ENCODE results near the gene ZNF511. TPM values are rescaled to one million over a fixed set of nuclear protein-coding genes. Genes with fewer than 3 reads are reported as not detected.

Gene ZNF511
- total and polyA plus RNA-seq, 4 donors = 13.7 to 31.8 (median 24.2) TPM

GRCh38 chr10:133266056-133266795 is 42.5 kb upstream of the ZNF511 start:
- no peak for DNase-seq (ENCODE audit: low spot score)
- TF ChIP-seq CTCF (IDR thresholded peaks at IDR 0.05; ENCODE audit: low read depth, low read length, missing input control) (no peak), SP1 (IDR thresholded peaks at IDR 0.05) (no peak), HNF4A (conservative IDR thresholded peaks at IDR 0.05) (no peak), MAX (IDR thresholded peaks at IDR 0.05) (no peak), FOXA2 (IDR thresholded peaks at IDR 0.05) (no peak), HNF4G (IDR thresholded peaks at IDR 0.05) (no peak), REST (IDR thresholded peaks at IDR 0.05) (no peak), YY1 (IDR thresholded peaks at IDR 0.05) (no peak), JUND (IDR thresholded peaks at IDR 0.05) (no peak), ZBTB33 (IDR thresholded peaks at IDR 0.05) (no peak), GABPA (IDR thresholded peaks at IDR 0.05 in 1 of 2, conservative IDR thresholded peaks at IDR 0.05 in 1 of 2) (no peak), NR2F2 (IDR thresholded peaks at IDR 0.05) (no peak), FOXA1 (IDR thresholded peaks at IDR 0.05) (no peak)

GRCh38 chr10:133267293-133267692 is 41.4 kb upstream of the ZNF511 start:
- no peaks in the 10 kb centered on the region for H3K9me3 ChIP-seq (ENCODE audit: control insufficient read depth in 4 of 4, low read length in 3 of 4)
- no peaks in the 10 kb centered on the region for H3K27me3 ChIP-seq (ENCODE audit: control insufficient read depth in 4 of 4, insufficient read depth in 4 of 4, low read length in 3 of 4)
- H3K9ac ChIP-seq (ENCODE audit: low read depth in 1 of 2, low read length in 2 of 2) = no peak overlapping the region
- H3K27ac ChIP-seq (ENCODE audit: low read depth in 1 of 2, low read length in 2 of 2) = no peak overlapping the region
- H3K4me1 ChIP-seq (ENCODE audit: control insufficient read depth in 4 of 4, insufficient read depth in 4 of 4, low read length in 3 of 4) = peaks cover 0 to 2% (median 0%) of the 10 kb centered on the region in 4 donors
- no peak for DNase-seq (ENCODE audit: low spot score)
- H3K36me3 ChIP-seq (ENCODE audit: control insufficient read depth in 4 of 4, insufficient read depth in 3 of 4, low read depth in 1 of 4, low read length in 3 of 4) = peaks cover 7 to 28% (median 12%) of the 10 kb centered on the region in 4 donors
- H3K4me3 ChIP-seq (ENCODE audit: low read depth in 1 of 3, low read length in 3 of 3) = no peak overlapping the region
- WGBS = 91% methylated on average over 14 of the region's 14 CpGs
- TF ChIP-seq HNF4A (conservative IDR thresholded peaks at IDR 0.05) (no peak), RXRA (IDR thresholded peaks at IDR 0.05) (no peak), GABPA (IDR thresholded peaks at IDR 0.05 in 1 of 2, conservative IDR thresholded peaks at IDR 0.05 in 1 of 2) (no peak), ATF3 (IDR thresholded peaks at IDR 0.05) (no peak), RAD21 (IDR thresholded peaks at IDR 0.05) (no peak), NR2F2 (IDR thresholded peaks at IDR 0.05) (no peak), FOXA2 (IDR thresholded peaks at IDR 0.05) (no peak), REST (IDR thresholded peaks at IDR 0.05) (no peak), TAF1 (conservative IDR thresholded peaks at IDR 0.05) (no peak), JUND (IDR thresholded peaks at IDR 0.05) (no peak), HNF4G (IDR thresholded peaks at IDR 0.05) (no peak), CTCF (IDR thresholded peaks at IDR 0.05; ENCODE audit: low read depth, low read length, missing input control) (no peak)

More at GRCh38 chr10:133266056-133266795, 42.5 kb upstream of the ZNF511 start:
- no peaks in the 10 kb centered on the region for H3K27me3 ChIP-seq (ENCODE audit: control insufficient read depth in 4 of 4, insufficient read depth in 4 of 4, low read length in 3 of 4)
- no peak overlapping the region for H3K27ac ChIP-seq (ENCODE audit: low read depth in 1 of 2, low read length in 2 of 2)
- WGBS = 96% methylated on average over 21 of the region's 21 CpGs
- H3K4me3 ChIP-seq (ENCODE audit: low read depth in 1 of 3, low read length in 3 of 3) = no peak overlapping the region
- no peak overlapping the region for H3K9ac ChIP-seq (ENCODE audit: low read depth in 1 of 2, low read length in 2 of 2)
- peaks cover 7 to 25% (median 11%) of the 10 kb centered on the region in 4 donors for H3K36me3 ChIP-seq (ENCODE audit: control insufficient read depth in 4 of 4, insufficient read depth in 3 of 4, low read depth in 1 of 4, low read length in 3 of 4)
- no peaks in the 10 kb centered on the region for H3K9me3 ChIP-seq (ENCODE audit: control insufficient read depth in 4 of 4, low read length in 3 of 4)
- H3K4me1 ChIP-seq (ENCODE audit: control insufficient read depth in 4 of 4, insufficient read depth in 4 of 4, low read length in 3 of 4) = peaks cover 1 to 4% (median 3%) of the 10 kb centered on the region in 4 donors
